ENCODE data around the gene E2F4.

E2F4 gene

DNA sequence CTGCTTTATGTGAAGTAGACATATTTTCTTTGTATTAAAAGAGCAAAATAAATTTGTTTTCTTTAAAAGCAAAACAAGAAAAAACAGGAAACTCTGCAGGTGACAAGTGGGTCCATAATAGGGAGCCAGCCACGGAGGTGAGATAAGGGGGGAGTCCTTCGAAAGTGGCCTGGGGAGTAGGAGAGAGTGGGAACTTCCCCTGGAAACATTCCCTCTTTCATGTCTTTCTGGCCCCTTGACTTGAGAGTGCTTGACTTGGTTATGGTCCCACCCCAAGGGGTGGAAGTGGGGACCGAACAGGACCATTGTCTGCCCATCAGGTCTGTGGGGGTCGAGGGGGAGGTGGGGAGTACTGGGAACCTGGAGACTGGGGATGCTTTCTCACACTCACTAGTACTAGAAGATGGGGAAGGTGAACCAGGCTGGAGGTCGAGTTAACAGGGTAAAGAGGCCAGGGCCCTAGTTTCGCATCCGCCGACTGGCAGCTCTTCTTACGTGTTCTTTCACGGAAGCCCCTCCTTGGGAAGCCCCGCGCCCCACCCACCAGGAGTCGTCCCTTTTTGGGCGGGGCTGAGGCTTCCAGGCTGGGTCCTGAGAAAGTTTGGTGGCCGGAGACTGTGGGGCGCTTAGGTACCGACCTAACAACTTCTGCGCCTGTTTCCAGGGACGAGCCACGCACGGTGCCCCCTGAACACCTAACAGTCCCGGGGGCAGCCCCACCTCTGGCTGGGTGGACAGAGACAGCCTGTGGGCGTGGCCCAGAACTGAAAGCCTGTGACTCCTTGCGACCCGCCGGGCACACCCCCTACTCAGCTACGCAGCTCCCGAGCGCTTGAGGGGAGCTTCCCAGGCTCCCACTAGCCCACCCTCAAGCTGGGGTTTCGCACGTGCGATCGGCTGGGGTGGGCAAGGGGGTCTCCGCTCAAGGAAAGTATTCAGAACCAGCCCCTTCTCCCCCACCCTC, 33.0 kb upstream of the E2F4 start:
- peak in 2 of 4 experiments; percentile 50 to 67 for DNase-seq

DNA sequence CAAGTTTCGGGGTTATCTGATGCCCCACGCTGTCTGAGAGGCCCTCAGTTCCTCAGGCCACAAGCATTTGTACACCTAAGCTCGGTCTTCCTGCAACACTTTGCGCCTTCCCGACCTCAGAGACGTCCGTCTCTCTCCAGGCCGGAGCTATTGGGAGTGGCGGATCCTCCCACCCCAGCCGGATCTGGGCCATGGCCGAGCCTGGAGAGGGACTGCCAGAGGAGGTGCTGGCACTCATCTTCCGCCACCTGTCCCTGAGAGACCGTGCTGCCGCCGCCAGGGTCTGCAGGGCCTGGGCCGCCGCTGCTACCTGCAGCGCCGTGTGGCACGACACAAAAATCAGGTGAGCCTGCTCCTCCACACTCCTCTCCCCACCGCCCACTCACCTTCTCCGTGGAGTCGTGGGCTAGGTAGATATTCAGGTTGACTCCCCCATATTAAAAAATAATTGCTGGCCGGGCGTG, 30.3 kb upstream of the E2F4 start:
- DNase-seq = no peak

DNA sequence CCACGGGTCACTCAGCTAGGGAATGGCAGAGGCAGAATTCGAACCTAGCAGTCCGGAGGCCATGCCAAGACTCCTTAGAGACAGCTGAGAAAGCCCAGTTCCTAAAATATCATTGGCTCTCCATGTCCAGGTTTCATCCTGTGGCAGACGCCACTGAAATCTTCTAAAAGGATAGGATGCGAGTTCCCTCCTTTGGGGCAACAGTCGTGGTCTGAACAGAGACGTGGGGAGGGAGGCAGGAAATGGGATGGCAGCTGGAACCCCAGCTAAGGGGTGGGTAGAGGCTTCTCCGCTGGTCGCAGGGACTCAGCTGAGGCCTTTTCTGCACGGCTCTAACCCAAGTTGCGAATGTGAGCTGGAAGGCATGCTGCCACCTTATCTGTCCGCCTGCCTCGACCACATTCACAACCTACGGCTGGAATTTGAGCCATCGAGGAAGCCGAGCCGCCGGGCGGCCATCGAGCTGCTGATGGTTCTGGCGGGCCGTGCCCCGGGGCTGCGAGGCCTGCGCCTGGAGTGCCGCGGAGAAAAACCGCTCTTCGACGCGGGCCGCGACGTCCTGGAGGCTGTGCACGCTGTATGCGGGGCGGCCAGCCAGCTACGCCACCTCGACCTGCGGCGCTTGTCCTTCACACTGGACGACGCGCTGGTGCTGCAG, 29.3 kb upstream of the E2F4 start:
- no peak for DNase-seq

DNA sequence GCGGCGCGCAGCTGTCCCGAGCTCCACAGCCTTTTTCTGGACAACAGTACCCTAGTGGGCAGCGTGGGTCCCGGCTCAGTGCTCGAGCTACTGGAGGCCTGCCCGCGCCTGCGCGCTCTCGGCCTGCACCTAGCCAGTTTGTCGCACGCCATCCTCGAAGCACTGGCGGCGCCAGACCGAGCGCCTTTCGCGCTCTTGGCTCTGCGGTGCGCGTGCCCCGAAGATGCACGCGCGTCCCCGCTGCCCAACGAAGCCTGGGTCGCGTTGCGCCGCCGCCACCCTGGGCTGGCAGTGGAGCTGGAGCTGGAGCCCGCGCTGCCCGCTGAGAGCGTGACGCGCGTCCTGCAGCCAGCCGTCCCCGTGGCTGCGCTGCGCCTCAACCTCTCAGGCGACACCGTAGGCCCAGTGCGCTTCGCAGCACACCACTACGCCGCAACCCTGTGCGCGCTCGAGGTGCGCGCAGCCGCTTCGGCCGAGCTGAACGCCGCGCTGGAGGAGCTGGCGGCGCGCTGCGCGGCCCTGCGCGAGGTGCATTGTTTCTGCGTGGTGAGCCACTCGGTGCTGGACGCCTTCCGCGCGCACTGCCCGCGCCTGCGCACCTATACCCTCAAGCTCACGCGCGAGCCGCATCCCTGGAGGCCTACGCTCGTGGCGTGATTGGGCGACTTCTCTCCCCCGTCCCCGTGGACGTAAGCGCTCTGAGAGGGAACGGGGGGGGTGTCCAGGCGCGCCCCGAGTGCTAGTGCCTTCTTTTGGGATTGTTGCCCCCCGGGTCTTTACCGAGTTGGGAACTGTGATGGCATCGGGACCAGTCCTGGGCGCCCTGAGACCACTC, 28.6 kb upstream of the E2F4 start:
- peak in 1 of 4 experiments; percentile 19 for DNase-seq

DNA sequence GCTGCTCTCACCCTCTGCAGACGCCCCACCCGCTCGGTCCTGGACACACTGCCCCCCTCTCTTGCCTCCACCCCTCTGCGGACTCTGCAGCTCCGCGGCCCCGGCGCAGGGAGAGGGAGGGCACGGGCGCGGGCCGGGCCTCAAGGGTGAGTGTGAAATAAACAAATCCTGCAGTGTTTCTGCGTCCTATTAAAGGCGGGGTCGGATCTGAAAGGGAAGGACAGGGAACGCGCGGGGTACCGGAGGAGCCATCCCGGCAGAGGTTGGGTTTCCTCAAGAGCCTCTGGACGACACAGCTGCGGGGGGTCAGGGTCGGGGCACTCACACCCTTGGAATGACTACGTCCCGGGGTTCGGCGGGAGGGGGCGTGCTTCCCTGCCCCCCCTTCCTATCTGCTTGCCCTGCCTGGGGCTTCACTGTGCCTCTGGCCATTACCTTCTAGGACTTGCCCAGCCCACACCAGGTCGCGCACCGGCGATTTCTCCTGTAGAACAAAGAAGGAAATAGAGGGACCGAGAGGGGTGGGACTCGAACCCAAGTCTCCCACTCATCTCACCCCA, 27.9 kb upstream of the E2F4 start:
- no peak for DNase-seq

DNA sequence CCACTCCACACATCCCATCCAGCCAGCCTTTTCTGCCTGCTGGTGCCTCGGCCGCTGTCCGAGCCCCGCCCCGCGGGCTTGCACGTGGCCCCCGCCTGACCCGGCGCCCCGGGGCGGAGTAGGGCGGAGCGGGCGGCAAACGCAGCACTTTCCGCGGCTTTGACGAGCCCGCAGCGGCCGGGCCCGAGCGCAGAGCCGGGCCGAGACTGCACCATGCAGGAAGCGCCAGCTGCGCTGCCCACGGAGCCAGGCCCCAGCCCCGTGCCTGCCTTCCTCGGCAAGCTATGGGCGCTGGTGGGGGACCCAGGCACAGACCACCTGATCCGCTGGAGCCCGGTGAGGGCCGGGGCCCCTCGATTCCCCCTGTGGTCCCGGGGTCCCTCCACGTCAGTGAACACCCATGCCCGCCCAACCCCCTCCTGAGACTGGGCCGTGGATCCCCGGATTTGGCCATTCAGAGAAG, 27.3 kb upstream of the E2F4 start, which contains the start of gene HSF4:
Gene HSF4, plus strand, starts transcription at position 147 of the 463 bp plus-strand sequence. Its CDS starts 67 bp downstream, at position 214.
- no peak for DNase-seq

DNA sequence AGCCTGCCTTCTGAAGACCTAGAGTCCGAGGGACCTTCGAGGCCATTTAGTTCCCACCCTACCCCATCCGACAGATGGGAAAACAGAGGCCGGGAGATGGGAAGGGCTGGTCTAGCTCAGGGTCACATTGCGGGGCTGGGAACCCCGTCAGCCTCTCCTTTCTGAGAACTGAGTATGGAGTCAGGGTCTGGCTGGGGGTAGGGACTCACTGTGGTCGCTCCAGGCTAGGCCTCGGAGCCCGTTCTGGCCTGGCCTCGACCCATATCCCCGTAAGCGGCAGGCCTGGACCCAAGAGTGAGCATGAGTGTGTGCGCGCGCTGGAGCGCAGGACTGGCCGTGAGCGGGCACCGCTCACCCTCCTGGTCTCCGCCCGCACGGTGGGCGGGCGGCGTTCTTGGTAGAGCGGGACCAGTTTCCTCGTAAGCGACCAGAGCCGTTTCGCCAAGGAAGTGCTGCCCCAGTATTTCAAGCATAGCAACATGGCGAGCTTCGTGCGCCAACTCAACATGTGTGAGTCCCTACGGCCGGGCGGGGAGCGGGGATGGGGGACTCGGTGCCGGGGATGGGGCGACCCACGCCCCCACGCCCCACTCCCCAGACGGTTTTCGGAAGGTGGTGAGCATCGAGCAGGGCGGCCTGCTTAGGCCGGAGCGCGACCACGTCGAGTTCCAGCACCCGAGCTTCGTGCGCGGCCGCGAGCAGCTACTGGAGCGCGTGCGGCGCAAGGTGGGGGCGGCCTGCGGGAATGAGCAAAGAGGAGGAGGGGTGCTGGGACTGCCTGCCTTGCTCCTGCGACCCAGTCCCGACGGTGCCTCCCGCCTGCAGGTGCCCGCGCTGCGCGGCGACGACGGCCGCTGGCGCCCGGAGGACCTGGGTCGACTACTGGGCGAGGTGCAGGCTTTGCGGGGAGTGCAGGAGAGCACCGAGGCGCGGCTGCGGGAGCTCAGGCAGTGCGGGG, 26.6 kb upstream of the E2F4 start:
- DNase-seq = no peak

DNA sequence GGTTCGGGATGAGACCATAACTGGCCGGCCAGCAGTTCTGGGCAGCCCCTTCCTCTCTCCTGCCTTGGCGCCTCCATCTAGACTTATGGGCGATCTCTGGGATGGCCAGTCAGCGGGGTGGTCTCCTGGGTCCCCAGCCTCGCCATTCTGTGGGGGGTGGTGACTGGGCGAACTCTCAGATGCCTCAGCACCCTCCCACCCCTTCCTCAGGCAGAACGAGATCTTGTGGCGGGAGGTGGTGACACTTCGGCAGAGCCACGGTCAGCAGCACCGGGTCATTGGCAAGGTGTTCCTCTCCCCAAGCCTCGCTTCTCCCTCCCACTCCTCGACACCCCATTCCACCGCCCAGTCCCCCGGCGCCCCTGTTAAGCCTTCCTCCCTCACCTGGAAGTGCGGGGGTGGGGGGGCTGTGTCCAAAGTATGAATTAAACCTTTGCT, 25.8 kb upstream of the E2F4 start:
- DNase-seq = no peak

DNA sequence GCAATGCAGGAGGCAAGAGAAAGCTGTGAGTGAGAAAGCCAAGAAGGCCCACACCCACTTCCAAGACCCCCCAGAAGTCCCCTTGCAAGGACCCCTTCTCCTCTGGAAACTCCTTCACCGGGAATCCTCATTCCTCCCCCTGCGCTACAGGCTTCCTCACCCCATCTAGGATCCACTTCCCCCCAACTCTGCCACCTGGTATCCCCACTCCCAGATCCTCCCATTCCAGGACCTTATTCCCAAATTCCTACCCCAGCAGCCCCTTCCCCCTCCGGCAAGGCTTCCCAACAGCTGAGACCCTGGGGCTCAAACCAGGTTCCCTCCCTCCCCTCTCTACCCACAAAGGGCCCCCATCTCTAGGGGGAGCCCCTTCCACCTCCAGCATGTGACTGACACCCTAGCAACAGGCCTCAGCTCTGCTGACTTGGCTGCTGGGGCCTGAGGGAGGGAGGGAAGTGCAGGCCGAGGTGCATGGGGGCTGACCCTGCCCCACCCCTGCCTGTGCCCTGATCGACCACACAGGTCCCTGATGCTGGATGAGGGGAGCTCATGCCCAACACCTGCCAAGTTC, 25.3 kb upstream of the E2F4 start:
- DNase-seq = no peak

DNA sequence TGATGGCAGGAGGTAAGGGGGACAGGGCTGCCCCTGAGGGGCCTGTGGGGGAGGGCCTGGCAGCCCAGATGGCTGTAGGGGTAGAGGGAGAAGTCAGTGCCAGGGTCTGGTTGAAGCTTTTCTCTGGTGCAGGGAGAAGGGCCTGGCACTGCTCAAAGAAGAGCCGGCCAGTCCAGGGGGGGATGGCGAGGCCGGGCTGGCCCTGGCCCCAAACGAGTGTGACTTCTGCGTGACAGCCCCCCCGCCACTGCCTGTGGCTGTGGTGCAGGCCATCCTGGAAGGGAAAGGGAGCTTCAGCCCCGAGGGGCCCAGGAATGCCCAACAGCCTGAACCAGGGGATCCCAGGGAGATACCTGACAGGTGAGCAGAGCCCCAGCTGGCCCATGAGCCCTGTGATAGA, 24.4 kb upstream of the E2F4 start:
- DNase-seq = no peak

DNA sequence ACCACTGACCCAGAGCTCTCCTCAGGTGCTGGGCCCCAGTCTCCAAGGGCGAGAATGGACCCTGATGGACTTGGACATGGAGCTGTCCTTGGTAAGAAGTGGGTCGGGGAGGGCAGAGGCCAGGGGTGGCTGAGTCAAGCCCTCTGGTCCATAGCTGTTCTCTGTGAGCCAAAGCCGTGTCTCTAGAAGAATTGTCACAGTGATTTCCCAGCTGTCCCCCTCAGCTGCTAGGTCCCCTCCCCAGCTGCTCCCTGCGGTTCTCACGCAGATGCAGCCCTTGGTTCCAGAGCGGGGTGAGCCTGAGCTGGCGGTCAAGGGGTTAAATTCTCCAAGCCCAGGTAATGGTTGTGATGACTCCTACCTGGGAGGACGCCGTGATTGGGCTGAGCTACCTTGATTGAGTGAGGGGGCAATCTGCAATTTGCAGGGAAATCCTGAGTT, 22.9 kb upstream of the E2F4 start:
- DNase-seq = no peak

DNA sequence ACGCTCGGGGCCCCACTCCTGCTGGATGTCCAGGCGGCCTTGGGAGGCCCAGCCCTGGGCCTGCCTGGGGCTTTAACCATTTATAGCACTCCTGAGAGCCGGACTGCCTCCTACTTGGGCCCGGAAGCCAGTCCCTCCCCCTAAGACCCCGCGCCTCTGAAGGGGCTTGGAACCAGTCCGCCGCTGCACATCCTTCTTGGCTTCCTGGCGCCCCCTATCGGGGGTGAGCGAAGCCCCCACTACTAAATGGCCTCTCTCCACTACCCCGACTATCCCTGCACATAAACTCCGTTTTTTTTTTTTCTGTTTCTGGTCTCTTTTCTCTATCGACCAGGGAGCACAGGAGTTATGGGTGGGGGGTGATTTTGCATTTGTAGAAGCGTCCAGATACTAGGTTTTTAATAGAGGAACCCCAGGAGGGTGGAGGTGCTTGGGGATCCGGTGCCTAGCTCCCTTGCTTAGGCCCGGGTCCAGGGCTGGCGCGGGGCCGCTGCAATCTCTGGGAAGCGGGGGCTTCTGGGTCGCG, 22.2 kb upstream of the E2F4 start:
- peak in 1 of 4 experiments; percentile 34 for DNase-seq

DNA sequence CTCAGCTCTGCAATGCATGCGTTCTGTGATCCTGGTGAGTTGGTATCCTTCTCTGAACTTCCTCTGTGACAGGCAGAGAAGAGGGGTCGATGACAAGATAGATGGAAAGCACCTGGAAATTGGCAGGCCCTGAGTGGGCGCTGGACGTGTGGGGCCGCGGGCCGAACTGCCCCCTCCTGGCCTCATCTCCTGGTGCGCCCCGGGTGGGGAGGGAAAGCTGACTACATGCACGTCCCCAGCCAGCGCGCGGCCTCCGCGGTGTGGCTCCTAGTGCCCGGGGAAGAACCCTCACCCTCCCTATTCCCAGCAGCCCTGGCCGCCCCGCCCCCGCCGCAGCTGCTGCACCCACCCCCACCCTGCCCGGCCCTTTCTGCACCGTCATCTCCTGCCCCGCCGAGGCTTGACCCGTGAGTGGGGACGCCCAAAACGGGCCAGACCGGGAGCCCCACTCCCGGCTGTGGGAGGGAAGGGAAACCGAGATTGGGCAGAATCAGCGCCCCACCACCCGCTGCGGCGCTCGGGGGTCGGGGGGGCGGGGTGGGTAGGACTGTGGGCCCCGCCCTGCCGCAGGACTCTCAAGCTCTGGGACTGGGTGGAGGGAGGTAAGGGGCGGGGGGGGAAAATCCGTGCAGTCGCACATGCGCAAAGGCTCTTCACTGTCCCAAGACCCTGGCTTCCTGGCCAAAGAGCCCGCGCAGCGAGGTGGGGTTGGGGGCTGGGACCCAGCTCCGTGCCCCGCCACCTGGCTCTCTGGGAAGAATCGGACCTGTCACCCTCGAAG, 21.6 kb upstream of the E2F4 start, which contains the start of gene NOL3:
Gene NOL3, plus strand, starts transcription at position 371 of the 781 bp plus-strand sequence.
- no peak for DNase-seq

DNA sequence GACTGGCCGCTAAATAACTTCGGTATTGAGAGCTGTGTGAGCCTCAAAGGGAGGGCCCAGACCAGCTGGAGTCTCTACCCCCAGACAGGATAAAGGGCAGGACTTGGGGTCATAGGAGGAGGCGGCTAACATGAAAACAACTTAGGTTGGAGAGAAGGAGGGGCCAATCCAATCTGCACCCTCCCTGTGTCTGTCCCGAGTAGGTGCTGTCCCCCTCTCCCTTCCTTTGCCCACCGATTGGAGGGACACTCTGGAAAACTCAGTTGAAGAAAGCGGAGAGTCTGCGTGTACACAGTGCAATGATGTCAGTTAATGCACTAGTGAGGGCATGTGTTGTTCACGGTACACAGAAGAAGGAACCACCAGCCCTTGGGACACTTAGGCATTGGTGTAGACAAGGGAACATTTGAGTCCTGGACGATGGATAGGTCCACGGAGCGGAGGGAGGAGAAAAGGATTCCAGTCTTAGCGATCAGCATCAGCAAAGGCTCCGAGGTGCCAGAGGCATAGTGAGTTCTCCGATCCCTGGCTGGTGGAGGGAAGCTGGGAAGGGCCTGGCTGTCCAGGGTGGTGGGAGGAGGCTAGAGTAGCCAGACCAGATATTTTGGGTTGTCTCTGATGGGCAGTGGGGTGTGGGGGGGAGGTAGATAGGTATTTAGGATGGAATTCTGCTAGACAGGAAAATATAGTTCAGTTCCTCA, 20.9 kb upstream of the E2F4 start:
- no peak for DNase-seq

DNA sequence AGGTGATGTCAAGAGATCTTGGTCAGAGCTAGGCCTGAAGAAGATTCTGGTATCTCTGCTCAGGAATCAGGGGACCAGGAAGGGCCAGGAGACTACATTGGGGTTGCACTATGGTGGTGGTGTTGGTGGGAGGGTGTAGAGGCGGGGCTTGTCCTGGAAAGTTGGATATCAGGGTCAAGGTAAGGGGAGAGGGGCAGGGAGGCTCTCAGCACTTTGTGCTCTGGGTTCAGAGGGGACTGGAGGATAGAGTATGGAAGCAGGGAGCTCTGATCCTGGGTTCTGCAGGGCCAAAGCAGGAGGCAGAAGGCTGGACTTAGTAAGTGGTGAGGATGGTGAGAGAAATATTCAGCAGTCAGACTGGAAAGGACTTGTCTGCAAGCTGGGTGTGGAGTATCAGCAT, 18.6 kb upstream of the E2F4 start:
- no peak for DNase-seq

DNA sequence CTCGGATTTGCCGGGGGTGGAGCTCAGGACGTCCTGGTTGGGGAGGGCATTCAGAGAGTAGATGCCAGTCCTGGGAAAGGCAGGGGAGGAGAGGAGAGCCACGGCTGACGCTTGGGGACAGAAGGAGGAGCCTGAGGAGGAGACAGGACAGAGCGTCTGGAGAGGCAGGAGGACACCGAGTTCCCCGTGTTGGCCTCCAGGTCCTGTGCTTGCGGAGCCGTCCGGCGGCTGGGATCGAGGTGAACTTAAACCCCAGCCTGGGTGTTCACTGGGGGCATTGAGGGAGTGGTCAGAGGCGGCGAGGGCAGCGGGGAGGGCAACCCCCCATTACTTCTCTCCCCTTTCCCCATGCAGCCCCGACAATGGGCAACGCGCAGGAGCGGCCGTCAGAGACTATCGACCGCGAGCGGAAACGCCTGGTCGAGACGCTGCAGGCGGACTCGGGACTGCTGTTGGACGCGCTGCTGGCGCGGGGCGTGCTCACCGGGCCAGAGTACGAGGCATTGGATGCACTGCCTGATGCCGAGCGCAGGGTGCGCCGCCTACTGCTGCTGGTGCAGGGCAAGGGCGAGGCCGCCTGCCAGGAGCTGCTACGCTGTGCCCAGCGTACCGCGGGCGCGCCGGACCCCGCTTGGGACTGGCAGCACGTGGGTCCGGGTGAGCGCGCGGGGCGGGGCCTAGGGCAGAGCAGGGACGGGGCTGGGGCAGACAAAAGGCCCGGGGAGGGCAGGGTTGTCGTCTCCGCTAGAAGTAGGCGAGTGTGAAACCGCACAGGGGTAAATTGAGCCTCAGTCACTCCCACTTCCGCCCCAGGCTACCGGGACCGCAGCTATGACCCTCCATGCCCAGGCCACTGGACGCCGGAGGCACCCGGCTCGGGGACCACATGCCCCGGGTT, 17.9 kb upstream of the E2F4 start:
- DNase-seq = peak in 2 of 4 experiments; percentile 41 to 45

DNA sequence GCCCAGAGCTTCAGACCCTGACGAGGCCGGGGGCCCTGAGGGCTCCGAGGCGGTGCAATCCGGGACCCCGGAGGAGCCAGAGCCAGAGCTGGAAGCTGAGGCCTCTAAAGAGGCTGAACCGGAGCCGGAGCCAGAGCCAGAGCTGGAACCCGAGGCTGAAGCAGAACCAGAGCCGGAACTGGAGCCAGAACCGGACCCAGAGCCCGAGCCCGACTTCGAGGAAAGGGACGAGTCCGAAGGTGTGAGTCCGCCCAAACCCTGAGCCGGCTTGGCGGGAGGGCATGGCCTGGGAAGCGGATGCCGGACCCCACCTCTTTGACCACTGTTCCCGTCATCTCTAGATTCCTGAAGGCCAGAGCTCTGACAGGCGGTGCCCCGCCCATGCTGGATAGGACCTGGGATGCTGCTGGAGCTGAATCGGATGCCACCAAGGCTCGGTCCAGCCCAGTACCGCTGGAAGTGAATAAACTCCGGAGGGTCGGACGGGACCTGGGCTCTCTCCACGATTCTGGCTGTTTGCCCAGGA, 17.2 kb upstream of the E2F4 start:
- DNase-seq = no peak

DNA sequence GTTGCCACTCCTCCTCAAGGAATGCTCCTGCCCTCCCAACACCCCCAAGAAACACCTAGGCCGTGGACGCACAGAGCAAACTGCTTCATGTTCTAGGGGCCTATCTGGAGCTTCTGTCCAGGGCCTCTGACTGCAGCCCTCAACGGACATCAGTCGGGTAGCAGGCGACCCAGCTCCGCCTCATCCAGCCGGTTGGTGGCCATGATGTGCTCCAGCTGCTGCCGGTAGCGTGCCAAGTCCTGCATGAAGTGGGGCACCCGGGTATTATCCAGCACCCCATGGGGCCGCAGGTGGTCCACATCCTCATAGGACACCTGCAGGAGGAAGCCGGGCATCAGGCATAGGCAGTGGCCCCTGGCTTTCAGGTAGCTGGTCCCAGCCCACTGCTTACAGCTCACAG, 15.3 kb upstream of the E2F4 start:
- no peak for DNase-seq

Data from activated naive CD4-positive, alpha-beta T cell (primary cell).